ENCODE results near the gene GNB1.
"Not testable (repeated sequence)": the region's sequence is repeated elsewhere in the genome, so short reads cannot be mapped to it uniquely, and the experiment has no call there.

The GNB1 gene

DNA sequence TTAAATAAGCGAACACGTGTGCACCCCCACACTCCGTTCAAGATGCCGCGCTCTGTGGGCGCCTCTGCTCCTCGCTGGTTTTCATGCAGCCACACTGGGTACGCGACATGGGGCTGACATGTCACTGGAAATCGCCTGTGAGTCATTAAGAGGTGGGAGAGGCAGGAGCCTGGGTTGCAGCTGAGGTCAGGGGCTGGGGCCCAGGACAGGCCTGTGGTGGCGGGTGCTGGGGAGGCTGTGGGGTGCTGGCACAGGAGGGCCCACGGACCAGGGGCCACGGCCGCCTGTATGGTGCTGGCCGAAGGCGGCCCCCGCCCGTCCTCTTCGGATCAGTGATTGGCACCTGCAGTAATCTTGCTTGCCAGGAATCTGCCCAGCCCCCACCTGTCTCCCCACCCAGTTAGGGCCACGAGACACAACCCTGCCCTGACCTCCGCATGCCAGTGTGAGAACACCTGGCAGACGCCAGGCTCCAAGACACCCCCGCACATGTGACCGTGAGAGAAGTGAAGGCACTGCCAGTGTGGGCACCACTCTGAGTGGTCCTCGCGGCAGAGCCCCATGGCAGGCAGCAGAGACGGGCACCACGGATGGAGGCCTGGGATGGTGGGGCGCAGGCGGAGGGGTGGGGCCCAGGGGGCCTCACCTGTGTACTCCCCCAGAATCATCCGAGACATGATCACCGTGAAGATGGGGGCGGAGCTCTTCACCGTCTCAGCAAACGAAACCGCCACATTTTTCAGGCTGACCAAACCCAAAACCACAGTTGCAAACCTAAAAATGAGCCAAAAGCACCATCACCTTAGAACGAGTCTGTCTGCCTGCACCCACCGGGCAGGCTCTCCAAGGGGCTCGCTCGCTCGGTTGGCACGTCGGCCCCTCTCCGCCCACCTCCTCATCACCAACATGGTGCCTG lies 153.0 kb downstream of the GNB1 start:
- DNase-seq = not testable (repeated sequence)
